Activated CD8-positive, alpha-beta memory T cell treated with anti-CD3 and anti-CD28 coated beads, Interleukin-2, amount 50 U/mL, for 48 hours (primary cell): ENCODE data around the gene DNER.
"Not testable (repeated sequence)": the region's sequence is repeated elsewhere in the genome, so short reads cannot be mapped to it uniquely, and the experiment has no call there.

Source experiments
- DNase-seq: peaks from one replicate; pipeline ENCODE4 v3.0.0-alpha.2; 2020

DNER gene

DNA sequence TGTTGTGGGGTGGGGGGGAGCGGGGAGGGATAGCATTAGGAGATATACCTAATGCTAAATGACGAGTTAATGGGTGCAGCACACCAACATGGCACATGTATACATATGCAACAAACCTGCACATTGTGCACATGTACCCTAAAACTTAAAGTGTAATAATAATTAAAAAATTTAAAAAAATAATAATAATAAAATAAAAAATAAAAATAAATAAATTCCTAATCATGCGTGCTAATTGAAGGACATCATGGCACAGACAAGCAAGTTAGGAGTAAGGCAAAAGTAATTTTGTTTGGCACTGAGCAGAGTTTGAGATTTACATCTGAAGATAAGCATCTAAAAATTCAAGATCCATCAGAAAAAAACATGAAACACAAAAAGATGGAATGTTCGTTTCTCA, 100.3 kb downstream of the DNER start:
- DNase-seq, result not testable (repeated sequence)

DNA sequence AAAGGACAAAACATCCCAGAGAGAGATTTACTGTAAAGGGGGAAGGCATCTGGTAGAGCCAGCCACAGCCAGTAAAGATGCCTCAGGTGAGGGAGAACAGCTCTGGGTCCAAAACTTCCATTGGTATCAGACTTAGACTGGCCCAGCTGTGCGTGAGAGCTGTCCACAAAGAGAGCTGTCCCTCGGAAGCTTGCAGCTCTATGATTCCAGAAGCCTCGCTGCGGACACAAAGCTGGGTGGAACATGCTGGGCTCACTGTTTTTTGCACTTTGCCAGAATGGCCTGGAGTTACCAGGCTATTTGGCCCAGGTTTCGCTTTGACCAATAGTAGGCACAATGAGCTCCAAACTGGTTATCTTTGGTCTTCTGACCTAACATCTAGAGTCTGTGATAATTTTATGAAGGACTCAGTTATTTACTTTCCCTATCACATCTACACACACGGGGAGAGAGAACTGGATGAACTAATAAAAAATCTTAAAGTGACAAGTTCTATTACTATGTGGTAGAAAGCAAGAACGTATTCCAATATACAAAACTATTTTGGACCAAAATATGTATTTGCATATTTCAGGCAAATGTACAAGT, 101.9 kb downstream of the DNER start:
- DNase-seq, result no peak

GRCh38 chr2:229611360-229611759, 103.0 kb downstream of the DNER start:
- no peak for DNase-seq

GRCh38 chr2:229610872-229611271, 103.5 kb downstream of the DNER start:
- no peak for DNase-seq

GRCh38 chr2:229610333-229610732, 104.0 kb downstream of the DNER start:
- DNase-seq, result no peak

- DNase-seq, result no peak
These were observed 112.4 kb downstream of the DNER start for GRCh38 chr2:229601936-229602335.

DNA sequence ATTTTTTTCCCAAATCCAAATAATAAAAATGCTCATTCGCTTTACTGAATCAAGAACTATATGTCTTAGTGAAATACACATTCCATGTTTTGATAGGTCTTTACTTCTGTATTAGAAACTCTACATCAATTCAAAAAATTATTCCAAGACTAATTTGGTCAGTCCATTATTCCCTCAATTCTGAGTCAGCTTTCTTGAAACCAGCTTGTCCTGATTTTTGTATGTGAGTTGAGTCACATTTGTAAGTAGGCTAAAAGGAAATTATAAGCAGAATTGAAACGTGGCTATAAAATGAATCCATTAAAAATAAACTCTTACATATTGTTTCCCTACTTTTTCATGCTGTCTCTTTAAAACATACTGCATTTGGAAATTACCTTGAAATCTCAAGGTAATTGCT, 113.0 kb downstream of the DNER start:
- DNase-seq, result no peak

DNA sequence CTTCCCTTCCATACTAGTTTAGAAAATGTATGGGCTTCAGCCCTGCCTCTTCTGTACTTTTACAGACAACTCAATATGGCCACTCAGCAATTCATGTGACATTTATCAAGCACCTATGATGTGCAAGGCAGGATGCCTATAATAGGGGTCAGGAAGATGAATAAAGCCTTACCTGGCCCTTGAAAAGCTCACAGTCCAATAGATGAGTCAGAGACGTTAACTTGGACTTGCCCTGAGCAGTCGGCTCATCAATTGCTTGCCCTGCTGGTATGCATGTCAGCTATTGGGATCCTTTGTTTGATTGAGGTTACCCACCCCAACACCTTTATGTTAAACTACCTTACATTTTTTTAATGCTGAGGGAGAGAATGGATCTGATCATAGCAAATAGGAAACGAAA, 116.1 kb downstream of the DNER start:
- DNase-seq, result no peak

DNA sequence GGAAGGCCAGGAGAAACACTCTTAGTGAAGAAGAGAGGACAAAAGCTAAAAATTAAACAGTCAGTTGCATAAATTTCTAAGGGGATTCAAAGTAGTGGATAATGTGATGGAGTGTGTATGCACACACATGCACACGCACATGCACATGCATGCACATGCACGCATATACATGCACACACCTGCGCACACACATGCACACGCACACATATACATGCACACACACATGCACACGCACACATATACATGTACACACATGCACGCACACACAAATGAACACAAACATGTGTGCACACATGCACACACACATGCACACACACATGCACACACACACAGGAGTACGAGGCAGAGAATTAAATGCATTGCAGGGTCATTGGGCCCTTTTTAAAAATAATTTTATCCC, 117.6 kb downstream of the DNER start:
- no peak for DNase-seq

DNA sequence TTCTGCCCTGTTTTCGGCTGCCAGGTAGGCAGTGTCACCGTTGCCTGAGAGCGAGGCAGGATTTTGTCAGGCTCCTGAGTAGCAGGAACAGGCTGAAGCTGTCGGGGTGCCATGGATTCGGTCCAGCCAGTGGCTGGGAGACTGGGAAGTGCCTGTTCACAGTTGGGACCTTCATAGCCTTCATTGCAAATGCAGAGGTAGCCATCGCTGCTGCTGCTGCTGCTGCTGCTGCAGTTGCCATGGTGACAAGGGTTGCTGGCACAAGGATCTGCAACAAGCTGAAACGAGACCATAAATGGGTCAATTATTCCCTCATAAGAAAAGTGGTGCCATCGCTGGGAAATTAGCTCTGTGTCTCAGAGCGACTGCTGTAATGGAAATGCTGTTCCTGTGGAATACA, 122.7 kb downstream of the DNER start:
- DNase-seq, result no peak

DNA sequence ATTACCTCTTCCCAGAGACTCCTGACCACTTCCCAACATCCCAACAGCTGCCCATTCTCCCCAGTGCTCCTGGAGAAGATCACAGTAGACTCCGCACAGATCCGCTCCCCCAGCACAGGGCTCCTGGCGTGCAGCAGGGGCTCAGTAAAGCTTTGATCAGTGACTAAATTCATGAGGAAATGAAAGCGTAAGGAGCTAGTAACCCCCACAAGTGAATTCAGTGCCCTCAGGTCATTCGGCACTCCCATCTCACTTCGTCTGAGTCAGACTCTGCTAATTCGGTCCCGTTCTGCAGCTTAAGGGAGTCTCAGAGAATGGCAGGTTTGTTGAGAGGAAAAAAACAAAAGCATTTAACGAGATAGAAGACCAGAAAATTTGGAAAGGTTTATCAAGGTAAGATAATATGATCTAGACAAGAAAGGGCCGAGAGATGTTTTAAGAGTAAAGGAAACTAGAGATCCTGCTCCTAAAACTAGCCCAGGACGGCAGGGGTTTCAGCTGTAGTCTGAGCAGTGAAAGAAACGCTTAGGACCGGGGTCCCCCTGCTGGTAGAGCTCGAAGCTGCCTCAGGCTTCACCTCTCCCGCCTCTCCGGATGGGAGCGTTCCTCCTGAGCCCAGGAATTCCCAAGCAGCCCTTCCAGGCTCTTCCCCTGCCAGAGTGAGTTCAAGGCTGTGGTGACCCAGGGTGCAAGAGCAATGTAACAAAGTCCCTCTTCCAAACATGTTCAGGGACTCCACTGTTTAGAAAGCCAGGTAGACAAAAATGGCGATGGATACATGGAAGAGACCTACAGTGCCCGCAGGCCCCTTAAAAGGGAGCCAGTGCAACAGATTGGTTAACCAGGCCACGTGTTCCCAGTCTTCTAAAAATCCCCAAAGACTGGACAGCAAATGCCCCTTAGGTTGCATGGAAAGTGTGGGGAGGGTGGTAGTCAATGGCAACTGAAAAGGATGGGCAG, 127.3 kb downstream of the DNER start:
- peak; percentile 57 for DNase-seq

- no peak for DNase-seq
These were observed 128.3 kb downstream of the DNER start for GRCh38 chr2:229586012-229586411.

GRCh38 chr2:229582151-229582550, 132.2 kb downstream of the DNER start:
- DNase-seq, result no peak

DNA sequence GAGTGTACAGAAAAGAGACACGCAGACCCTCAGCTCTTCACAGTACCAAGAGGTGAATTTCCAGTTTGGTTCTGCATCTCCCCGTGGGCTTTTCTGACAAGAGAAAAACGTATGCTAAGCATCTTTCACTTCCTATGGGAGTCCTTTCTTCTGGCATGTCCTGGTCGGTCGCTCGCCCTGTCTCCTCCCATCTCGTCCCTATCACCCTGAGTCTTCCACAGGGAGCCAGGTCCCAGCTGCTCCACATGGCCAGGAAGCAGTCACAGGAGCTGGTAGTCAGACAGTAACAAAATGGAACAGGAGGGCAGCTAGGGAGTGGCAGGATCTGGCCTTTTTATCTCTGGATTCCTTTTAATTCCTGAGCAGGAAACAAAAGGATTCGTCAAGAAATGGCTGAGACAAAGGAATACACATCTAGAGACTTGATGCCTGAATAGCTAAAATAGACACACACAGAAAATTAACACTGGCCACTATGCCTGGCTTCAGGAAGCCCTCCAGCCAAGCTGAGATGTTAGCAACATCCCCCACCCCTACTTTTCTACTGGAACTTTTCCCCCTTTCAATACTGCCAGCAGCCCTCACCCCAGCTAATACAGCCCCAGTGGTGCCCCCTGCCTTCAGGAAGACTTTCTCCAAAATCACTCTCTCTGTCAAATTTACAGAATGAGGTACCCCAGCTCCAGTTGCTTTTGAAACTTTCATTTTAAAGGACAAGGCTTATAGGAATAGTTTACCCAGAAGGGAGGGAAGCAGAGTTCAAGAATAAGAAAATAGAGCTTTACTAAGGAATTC, 136.1 kb downstream of the DNER start:
- no peak for DNase-seq

GRCh38 chr2:229575569-229576315, 138.6 kb downstream of the DNER start:
- DNase-seq, result no peak

GRCh38 chr2:229572507-229573271, 141.7 kb downstream of the DNER start:
- no peak for DNase-seq

DNA sequence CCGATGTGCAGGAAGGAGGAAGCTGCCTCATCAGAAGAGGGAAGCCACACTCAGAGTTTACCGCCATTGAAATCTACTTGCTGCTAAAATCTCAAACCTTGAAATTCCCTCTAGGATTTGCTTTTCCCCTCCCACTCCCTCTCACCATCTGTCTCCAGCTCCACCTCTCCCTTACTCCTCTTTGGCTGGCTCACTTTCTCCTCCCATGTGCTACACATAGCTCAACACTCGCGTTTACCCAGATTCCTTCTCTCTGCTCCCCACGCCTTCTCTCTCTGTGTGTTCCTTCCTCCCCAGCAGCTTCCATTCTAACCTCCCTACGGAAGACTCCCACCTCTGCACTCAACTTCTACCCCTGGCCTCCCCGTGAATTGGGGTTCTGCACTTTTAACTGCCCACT, 143.1 kb downstream of the DNER start:
- DNase-seq, result no peak

- no peak for DNase-seq
These were observed 148.0 kb downstream of the DNER start for GRCh38 chr2:229566370-229566769.

- DNase-seq, result no peak
These were observed 150.0 kb downstream of the DNER start for GRCh38 chr2:229564300-229564907.

DNA sequence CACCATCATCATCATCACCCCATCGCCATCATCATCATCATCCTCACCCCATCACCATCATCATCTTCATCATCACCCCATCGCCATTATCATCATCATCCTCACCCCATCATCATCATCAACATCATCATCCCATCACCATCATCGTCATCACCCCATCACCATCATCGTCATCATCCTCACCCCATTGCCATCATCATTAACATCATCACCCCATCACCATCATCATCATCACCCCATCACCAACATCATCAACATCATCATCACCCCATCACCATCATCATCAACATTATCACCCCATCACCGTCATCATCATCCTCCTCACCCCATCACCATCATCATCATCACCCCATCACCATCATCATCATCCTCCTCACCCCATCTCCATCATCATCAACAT, 151.0 kb downstream of the DNER start:
- no peak for DNase-seq

DNA sequence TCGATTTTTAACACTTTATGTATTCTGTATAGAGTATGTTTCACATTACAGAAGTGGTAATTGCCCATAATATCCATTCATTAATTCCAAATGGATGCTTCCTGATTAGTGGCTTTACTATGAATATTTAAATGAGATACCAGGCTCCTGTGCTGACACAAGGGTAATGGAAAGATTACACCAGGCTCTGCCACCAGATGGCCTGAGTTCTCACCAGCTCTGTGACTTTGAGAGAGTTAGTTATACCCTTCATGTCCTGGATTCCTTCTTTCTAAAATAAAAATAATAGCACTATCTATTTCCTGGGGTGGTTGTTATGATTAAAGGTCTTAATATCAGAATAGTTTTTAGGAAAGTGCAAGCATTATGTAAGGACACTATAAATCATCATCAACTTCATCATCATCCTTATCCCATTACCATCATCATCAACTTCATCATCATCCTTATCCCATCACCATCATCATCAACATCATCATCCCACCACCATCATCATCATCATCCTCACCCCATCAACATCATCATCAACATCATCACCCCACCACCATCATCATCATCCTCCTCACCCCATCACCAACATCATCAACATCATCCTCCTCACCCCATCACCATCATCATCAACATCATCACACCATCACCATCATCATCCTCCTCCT, 151.8 kb downstream of the DNER start:
- no peak for DNase-seq
